Jurkat, Clone E6-1 (cell line): ENCODE results near the gene TMEM250.

ENCODE experiments used
- DNase-seq: peaks from one replicate; pipeline ENCODE4 v3.0.0-alpha.2; 2011; ENCODE audit warnings: low read depth, low spot score
- H3K4me3 ChIP-seq: 2 replicates; pipeline ENCODE4 v1.5.1; 2011; ENCODE audit warnings: mild to moderate bottlenecking, low read length, control low read depth, moderate library complexity

TMEM250 gene

GRCh38 chr9:136087741-136088480 is 30.8 kb downstream of the TMEM250 start:
- H3K4me3 ChIP-seq = no peak overlapping the region

GRCh38 chr9:136086951-136087740 is 31.5 kb downstream of the TMEM250 start:
- no peak for DNase-seq
- H3K4me3 ChIP-seq = no peak overlapping the region

More at GRCh38 chr9:136087741-136088480, 30.8 kb downstream of the TMEM250 start:
- DNase-seq = no peak

GRCh38 chr9:136086213-136086881 is 32.3 kb downstream of the TMEM250 start:
- no peak for DNase-seq
- H3K4me3 ChIP-seq = no peak overlapping the region

GRCh38 chr9:136085815-136086212 is 32.9 kb downstream of the TMEM250 start:
- no peak overlapping the region for H3K4me3 ChIP-seq
- no peak for DNase-seq

- no peak for DNase-seq
- no peak overlapping the region for H3K4me3 ChIP-seq
Measured at GRCh38 chr9:136084063-136084944, 34.4 kb downstream of the TMEM250 start.

GRCh38 chr9:136083558-136084062 is 35.1 kb downstream of the TMEM250 start:
- no peak overlapping the region for H3K4me3 ChIP-seq
- DNase-seq = no peak

- DNase-seq = no peak
- H3K4me3 ChIP-seq = no peak overlapping the region
Measured at GRCh38 chr9:136082496-136083361, 35.9 kb downstream of the TMEM250 start.

- no peak for DNase-seq
- no peak overlapping the region for H3K4me3 ChIP-seq
Measured at GRCh38 chr9:136081826-136082495, 36.7 kb downstream of the TMEM250 start.

GRCh38 chr9:136081113-136081825 is 37.4 kb downstream of the TMEM250 start:
- no peak overlapping the region for H3K4me3 ChIP-seq
- DNase-seq = no peak

GRCh38 chr9:136080716-136081112 is 38.0 kb downstream of the TMEM250 start:
- H3K4me3 ChIP-seq = no peak overlapping the region
- DNase-seq = no peak

GRCh38 chr9:136079916-136080246 is 38.8 kb downstream of the TMEM250 start:
- no peak for DNase-seq
- no peak overlapping the region for H3K4me3 ChIP-seq

- no peak overlapping the region for H3K4me3 ChIP-seq
- DNase-seq = no peak
Measured at GRCh38 chr9:136079211-136079915, 39.3 kb downstream of the TMEM250 start.

GRCh38 chr9:136078498-136079011 is 40.1 kb downstream of the TMEM250 start:
- DNase-seq = no peak
- H3K4me3 ChIP-seq = no peak overlapping the region

GRCh38 chr9:136078024-136078423 is 40.7 kb downstream of the TMEM250 start:
- H3K4me3 ChIP-seq = no peak overlapping the region
- DNase-seq = no peak

GRCh38 chr9:136077491-136077890 is 41.2 kb downstream of the TMEM250 start:
- H3K4me3 ChIP-seq = no peak overlapping the region
- DNase-seq = no peak
